Inferior parietal cortex (tissue), 1 donor: ENCODE data around the gene TRIM8.
"Not testable (repeated sequence)": the region's sequence is repeated elsewhere in the genome, so short reads cannot be mapped to it uniquely, and the experiment has no call there.

Experiments
- DNase-seq: peaks from one replicate; pipeline ENCODE4 v3.0.0-alpha.2; 2016; ENCODE audit errors: extremely low spot score

The TRIM8 gene

GRCh38 chr10:102650655-102651454 is 6.6 kb downstream of the TRIM8 start:
- DNase-seq, result no peak

GRCh38 chr10:102651455-102652169 is 7.3 kb downstream of the TRIM8 start:
- DNase-seq, result no peak

GRCh38 chr10:102652170-102652916 is 8.1 kb downstream of the TRIM8 start:
- DNase-seq, result no peak

- no peak for DNase-seq
Observed at GRCh38 chr10:102653060-102653459, 8.8 kb downstream of the TRIM8 start.

GRCh38 chr10:102654566-102654965 is 10.3 kb downstream of the TRIM8 start:
- DNase-seq, result no peak

GRCh38 chr10:102654969-102655368 is 10.7 kb downstream of the TRIM8 start:
- no peak for DNase-seq

- no peak for DNase-seq
Observed at GRCh38 chr10:102656026-102656425, 11.7 kb downstream of the TRIM8 start.

GRCh38 chr10:102656791-102657371 is 12.6 kb downstream of the TRIM8 start:
- DNase-seq, result no peak

GRCh38 chr10:102657451-102657850 is 13.2 kb downstream of the TRIM8 start:
- no peak for DNase-seq

GRCh38 chr10:102657984-102658724 is 13.9 kb downstream of the TRIM8 start:
- no peak for DNase-seq

- no peak for DNase-seq
Observed at GRCh38 chr10:102658802-102659201, 14.5 kb downstream of the TRIM8 start.

GRCh38 chr10:102660888-102661657 is 16.8 kb downstream of the TRIM8 start:
- DNase-seq, result no peak

GRCh38 chr10:102661658-102662028 is 17.4 kb downstream of the TRIM8 start:
- DNase-seq, result no peak

GRCh38 chr10:102665904-102666509 is 21.7 kb downstream of the TRIM8 start:
- no peak for DNase-seq

GRCh38 chr10:102667411-102667810 is 23.1 kb downstream of the TRIM8 start:
- DNase-seq, result not testable (repeated sequence)

GRCh38 chr10:102668326-102669107 is 24.2 kb downstream of the TRIM8 start:
- DNase-seq, result no peak

- no peak for DNase-seq
Observed at GRCh38 chr10:102669206-102670064, 25.2 kb downstream of the TRIM8 start.

- DNase-seq, result no peak
Observed at GRCh38 chr10:102670065-102670670, 25.9 kb downstream of the TRIM8 start.
